ENCODE data around the gene PABPC4L.
"Not testable (repeated sequence)": the region's sequence is repeated elsewhere in the genome, so short reads cannot be mapped to it uniquely, and the experiment has no call there.

Gene PABPC4L

DNA sequence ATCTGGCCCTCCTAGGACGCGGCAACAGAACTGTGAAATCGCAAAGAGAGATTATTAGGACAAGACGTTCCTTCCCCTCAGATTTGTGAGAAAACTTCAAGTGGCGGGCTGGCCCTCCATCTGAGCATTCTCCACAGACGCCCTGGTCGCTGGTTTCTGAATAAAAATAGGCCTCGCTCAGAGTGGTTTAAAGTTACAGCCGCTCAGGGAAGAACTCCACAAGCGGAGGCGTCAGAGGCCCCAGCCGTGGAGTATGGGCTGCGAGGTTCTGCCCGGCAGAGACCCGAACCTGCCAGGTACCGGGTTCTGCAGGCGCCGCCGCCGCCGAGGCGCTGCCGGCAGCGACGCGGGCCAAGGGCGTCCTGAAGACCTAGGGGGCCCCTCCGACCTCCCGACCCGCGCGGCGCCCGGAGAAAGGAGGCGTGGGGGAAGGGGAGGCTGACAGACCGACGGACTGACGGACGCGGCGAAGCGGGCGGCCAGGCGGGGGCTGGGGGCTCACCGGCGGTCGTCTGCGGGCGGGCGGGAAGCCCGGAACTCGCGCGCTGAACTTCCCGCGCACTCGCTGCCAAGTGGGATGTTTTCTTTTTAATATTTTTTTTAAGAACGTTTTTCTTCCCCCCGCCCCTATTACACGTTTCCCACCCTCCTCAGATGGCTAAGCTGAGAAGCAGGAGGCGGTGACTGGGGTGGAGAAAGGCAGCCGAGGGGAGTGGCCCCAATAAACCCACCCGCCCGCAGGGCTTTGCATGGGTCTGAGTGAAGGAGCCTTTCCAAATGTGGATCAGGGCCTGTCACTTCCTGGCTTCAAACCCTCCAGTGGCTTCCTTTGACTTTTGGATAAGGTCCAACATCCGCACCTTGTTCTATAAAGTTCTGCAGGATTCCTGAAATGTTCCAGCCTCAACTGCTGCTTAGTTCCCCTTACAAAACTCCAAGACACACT lies at the start of gene PABPC4L:
Gene PABPC4L (minus strand): TSS at position 574 of the 946 bp plus-strand sequence. CDS start 770 bp downstream, outside the sequence.
- peak; percentile 5 for DNase-seq

DNA sequence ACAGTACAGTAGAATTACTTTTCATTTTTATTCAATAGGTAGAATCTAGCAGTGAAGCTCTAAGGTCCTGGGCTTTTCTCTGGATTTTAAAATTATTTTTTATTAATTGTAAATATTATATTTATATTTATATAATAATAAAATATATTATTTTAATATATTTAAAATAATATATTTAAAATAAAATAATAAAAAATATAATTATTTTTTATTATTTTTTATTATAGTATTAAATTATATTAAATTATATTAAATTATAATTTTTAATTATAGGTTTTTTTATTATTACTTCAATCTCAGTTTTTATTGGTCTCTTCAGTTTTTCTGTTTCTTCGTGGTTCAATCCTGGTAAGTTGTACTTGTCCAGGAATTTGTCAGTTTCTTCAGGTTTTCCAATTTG lies 49.7 kb upstream of the PABPC4L start:
- DNase-seq = no peak

DNA sequence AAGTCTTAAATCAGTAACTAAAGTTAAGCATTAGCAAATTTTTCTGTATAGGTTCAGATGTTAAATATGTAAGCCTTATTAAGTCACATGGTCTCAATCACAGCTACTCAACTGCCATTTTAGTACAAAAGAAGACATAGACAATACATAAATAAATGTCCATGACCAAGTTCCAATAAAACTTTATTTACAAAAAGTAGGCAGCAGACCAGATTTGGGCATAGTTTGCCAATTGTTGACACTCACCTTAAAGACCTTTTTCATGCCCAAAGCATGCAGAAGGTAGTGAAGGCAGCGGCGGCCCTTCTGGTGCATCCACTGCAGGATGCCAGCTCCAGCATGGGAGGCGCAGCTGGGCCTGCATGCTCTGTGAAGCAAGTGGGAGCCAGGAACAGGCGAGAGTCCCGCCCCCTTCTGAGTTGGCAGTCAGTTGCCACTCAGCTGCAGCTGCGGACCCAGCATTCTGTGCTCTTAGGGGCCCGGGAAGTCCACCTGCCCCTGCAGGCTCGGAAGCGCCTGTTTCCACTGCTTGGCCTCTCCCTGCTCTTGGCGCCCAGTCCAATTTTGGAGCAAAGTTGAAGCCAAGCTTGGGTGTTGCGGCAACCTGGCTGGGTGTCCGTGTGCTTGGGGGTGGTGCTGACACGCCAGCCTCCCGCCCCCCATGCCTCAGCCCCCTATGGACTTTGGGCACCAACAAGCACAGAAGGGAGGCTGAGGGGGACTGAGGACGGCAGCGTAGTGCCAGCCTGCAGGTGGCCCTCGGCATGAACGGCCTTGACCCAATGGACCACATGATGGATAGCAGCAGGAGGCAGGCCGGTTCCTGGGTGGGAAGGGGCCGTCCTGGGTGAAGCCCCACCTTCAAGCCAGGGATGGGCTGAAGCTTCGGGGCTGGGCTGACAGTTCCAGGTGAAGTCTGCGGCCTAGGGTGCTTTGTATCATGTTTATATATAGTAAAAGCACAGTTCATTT lies 42.4 kb upstream of the PABPC4L start:
- no peak for DNase-seq

DNA sequence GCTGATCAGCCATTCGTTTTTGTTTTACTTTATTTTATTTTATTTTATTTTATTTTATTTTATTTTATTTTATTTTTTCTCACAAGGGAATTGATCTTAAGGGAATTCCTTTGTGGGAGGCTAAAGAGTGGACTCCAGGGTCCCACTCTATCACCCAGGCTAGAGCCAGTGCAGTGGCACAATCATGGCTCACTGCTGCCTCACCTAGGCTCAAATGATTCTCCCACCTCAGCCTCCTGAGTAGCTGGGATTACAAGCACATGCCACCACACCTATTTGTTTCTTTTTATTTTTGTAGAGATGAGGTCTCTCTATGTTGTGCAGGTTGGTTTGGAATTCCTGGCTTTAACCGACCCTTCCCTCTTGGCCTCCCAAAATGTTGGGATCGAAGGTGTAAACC lies 17.5 kb upstream of the PABPC4L start:
- no peak for DNase-seq

DNA sequence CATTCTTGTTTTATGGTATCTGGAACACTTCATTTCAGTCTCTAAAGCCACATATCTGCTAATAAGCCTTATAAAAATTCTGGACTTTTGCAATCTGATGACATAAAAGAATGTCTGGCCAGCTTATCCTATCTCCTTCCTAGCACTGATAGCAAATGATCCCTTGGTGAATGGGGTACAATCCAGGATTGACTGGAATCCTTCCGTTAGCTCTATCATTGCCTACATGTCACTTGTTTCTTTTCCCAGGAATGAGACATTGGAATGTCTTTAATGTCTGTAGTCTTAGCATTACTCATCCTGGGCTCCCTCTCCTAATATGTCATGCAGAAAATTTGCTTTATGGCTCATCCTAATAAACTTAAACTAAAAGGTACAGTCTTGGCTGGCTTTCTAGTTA lies 14.8 kb upstream of the PABPC4L start:
- DNase-seq = no peak

DNA sequence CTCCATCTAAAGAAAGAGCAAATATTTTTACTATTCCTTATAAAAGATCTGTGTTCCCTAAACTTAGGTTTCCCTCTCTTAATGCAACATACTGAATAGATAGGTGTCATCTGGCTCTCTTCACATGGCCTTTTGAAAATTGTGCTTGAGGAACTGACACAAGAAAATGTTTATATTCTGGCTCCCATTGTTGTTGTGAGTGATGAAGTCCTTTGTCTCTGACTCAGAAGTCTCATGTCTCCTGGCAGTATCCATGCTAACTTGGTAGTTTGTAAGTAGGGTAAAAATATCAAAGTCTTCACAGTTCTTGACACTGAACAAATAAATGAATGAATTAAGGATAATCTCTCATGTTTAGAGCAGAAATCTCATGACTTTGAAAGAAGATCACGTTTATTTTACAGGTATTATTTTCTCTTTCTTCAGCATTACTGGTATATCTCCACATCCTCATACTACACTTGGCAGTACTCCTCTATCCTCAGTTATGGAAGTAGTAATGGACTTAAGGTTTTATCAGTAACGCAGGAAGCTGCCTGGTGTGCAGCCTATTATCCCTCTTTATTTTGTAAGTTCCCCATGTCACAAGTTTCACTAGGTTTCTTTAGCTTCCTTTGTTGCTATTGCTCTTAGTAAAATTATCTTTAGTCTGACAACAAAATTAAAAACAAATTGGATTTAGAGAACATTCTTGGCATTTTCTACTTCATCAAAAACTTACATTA lies 14.2 kb upstream of the PABPC4L start:
- no peak for DNase-seq

DNA sequence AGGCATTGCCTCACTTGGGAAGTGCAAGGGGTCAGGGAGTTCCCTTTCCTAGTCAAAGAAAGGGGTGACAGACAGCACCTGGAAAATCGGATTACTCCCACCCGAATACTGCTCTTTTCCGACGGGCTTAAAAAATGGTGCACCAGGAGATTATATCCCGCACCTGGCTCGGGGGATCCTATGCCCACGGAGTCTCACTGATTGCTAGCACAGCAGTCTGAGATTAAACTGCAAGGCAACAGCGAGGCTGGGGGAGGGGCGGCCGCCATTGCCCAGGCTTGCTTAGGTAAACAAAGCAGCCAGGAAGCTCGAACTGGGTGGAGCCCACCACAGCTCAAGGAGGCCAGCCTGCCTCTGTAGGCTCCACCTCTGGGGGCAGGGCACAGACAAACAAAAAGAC lies 6.4 kb upstream of the PABPC4L start:
- not testable (repeated sequence) for DNase-seq

DNA sequence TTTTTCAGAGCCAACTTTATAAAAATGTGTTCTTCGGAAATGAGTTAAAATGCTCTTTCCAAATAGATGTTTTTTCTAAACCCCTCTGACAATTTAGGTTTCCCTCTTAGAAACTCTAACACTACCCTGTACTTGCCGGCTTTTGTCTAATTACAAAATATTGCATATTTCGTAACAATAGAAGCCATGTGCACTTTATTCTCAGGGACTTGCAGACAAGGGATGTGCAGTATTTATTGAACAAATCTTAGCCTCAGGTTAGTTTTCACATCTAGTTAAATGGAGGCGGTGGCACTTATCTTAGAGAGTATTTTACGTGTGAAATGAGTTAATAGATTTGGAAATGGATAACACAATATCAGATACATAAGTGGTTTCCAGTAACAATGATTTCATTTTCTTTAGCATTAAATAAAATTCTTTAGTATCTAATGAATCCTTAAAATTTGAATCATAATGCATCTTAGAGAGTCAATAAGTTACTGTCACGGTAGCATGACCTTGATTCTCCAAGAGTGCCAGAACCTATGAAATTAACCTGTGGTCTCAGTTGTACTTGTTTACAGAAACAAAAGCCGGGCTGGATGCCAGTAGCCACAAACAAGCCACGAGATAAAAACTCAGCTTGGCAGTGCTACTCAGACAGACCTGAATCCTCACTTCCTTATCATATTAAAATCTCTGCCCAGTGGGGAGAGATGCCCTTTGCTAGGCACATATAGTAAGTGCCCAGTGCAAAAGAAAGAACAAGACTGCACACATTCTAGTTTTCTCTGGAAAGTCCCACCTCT lies 772 bp upstream of the PABPC4L start:
- no peak for DNase-seq

DNA sequence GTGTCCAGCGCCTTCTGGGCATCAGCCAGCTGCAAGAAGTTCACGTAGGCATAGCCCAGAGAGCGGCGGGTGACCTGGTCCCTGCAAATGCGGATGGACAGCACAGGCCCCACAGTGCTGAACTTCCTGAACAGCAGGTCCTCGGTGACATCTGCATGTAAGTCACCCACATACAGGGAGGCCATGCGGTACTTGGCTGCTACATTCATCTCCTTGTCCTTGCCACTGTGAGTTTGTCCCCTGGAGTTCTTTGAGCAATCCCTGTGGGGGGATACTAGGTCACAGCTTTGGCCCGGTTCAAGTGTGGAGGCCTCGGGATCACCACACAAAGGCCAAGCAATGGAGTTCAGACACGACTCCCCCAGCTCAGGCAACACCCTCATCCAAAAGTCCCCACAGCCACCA lies 776 bp downstream of the PABPC4L start:
- DNase-seq = no peak

DNA sequence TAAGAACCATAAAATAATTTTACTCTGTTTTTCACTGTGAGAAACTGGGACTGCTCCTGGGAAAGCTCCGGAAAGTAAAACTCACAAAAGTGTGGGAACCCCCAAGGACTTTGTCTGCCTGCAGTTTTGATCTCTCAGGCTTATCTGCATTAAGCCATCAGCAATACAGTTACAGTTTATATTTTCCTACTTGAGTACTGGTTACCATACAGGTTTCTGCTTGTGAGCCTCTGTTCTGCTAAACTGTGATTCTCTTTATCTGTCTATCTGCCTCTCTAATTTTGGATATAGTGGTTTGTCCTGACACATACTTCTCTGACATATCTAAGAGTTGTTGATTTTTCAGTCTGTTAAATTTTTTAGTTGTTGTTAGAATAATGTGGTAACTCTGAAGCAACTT lies 11.6 kb downstream of the PABPC4L start:
- no peak for DNase-seq

DNA sequence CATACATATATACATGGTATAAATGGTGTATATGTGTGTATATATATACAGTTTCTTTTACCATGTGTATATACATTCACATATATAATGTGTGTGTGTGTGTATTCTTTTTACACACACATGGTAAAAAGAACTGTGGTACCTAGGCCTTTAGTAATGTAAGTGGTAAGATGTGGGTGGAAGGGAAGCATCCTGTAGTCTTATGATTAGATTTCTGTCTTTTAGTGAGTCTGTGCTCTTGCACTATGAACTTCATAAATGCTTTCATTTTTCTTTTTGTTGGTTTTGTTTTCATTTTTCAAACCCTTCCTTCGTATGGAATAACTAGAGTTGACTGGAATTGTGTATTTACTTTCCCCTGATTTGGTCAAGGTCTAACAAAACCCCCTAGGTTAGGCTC lies 12.1 kb downstream of the PABPC4L start:
- no peak for DNase-seq

DNA sequence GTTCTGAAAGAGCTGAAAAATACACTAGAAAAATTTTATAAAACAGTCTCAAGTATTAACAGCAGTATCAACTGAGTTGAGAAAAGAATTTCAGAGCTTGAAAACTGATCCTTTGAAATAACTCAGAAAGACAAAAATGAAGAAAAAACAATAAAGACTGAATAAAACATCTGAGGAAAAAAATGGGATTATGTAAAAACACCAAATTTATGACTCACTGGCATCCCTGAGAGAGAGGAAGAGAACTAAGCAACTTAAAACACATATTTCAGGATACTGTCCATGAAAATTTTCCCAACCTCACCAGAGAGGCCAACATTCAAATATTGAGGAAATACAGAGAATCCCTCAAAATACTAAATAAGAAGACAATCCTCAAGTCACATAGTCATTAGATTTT lies 22.9 kb downstream of the PABPC4L start:
- no peak for DNase-seq

DNA sequence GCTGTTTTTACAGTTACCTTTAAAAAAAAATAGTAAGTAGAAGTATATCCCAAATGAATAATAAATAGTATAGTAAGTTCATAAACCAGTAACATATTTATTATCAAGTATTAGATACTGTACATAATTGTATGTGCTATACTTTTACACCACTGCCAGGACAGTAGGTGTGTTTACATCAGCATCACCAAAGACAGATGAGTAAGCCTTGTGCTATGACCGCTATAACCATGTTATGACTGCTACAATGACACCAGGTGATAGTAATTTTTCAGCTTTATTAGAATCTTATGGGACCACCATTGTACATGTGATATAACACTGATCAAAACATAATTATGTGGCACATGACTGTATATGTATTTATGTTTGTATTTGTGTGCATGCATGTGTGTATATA lies 27.3 kb downstream of the PABPC4L start:
- DNase-seq = no peak

DNA sequence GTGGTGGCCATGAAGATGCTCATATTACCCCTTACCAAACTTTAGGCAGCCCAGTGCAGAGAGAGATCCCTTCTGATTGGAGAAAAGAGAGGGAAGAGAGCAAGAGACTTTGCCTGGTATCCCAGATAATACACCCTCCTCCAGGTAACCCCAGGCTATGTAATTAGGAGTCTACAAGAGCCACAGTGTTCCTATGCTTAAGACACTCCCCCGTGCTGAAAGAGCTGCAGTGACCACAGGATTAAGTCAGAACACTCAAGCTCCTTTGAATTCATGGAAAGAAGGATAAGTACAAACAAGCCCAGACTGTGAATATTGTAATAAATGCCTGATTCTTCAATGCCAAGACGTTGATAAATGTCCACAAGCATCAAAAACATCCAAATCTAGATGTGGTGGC lies 41.4 kb downstream of the PABPC4L start:
- no peak for DNase-seq

DNA sequence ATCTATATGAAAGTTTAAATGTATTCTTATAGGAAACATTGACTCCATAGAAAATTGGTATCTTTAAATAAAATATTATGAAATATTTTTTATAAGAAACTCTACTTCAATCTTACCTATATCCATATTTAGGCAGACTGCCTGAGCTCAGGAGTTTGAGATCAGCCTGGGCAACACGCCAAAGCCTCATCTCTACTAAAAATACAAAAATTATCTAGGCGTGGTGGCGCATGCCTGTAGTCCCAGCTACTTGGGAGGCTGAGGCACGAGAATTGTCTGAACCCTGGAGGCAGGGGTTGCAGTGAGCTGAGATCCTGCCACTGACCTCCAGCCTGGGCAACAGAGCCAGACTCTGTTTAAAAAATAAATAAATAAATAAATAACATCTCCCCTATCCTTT lies 47.5 kb downstream of the PABPC4L start:
- no peak for DNase-seq

DNA sequence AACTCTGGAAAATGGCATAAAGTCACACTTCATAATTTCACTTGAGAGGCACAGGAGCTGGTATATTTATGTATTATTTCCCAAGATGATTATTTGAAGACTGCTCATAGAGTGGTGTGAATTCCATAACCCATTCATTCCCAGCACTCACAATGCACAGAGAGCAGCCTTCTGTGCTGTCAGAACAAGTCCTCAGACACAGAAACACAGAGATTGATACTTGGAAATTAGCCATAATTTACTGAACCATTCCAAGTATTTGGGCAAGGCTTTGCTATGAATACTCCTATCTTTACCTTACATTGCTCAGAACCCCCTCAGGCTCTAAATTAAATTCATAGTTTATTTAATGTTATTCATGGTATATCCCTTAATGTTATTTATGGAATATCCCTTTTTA lies 53.6 kb downstream of the PABPC4L start:
- DNase-seq = no peak
